Endothelial cell of umbilical vein (primary cell): ENCODE data around the gene OXCT2. TPM values are rescaled to one million over a fixed set of nuclear protein-coding genes. Genes with fewer than 3 reads are reported as not detected.
A peak's percentile ranks its signal among the peaks of the same experiment; 100 is the strongest.

ENCODE experiments used
- BruUV-seq: library from RNA; stranded (reverse); fragments of 400-500 nt; replicated peaks from 2 replicates; lab custom pipeline; 2021; lab: Mats Ljungman, UMichigan
- CTCF ChIA-PET: fragments of 300-600, 350-600 bp; sonication (Branson Sonifier 250); formaldehyde crosslinking; loops from one replicate; lab custom pipeline; 2021; ENCODE audit warnings: antibody characterized with exemption, inconsistent platforms; lab: Charles Lee
- POLR2A ChIA-PET: fragments of 300-600, 350-600 bp; sonication (Branson Sonifier 250); formaldehyde crosslinking; loops from one replicate; lab custom pipeline; 2021; ENCODE audit warnings: antibody characterized with exemption, inconsistent platforms; lab: Charles Lee
- DNase-seq: peaks from one replicate; pipeline ENCODE4 v3.0.0-alpha.2; 2011; ENCODE audit warnings: low read depth, low spot score
- FAIRE-seq: peaks from 2 replicates; lab custom pipeline; 2011; peaks lifted over from hg19 to GRCh38; lab: Jason Lieb, UNC
- H2AFZ ChIP-seq: 2 replicates; pipeline ENCODE4 v1.6.0; 2012; ENCODE audit warnings: low read depth, low read length, control low read depth, inconsistent platforms
- H3K27ac ChIP-seq: 2 replicates; pipeline ENCODE4 v1.5.1; 2011; ENCODE audit warnings: low read depth, mild to moderate bottlenecking, control low read depth, low read length, moderate library complexity; ENCODE audit not compliant: insufficient read depth
- H3K27me3 ChIP-seq, 2 experiments: 2 replicates each; pipeline versions ENCODE4 v1.6.0 to v1.6.1; 2011; ENCODE audit warnings: low read length in 2 of 2, mixed read lengths in 1 of 2; ENCODE audit not compliant: control insufficient read depth in 2 of 2, insufficient read depth in 2 of 2
- H3K36me3 ChIP-seq, 2 experiments: 2 replicates in 1 of 2; 3 replicates in 1 of 2; pipeline ENCODE4 v1.5.1; 2011; ENCODE audit warnings: low read length in 2 of 2, mild to moderate bottlenecking in 1 of 2, moderate library complexity in 1 of 2; ENCODE audit not compliant: control insufficient read depth in 2 of 2, insufficient read depth in 2 of 2; ENCODE audit errors: extremely low read depth in 1 of 2
- H3K4me1 ChIP-seq: 3 replicates; pipeline ENCODE4 v1.5.1; 2011; ENCODE audit warnings: mild to moderate bottlenecking, low read length; ENCODE audit not compliant: control insufficient read depth, insufficient read depth; ENCODE audit errors: extremely low read depth
- H3K4me2 ChIP-seq: 2 replicates; pipeline ENCODE4 v1.6.1; 2011; ENCODE audit warnings: low read length, control low read depth, mixed read lengths; ENCODE audit not compliant: insufficient read depth
- H3K4me3 ChIP-seq, 3 experiments: fragments of 200-600 bp in 1 of 3; sonication (generic), shearing (Covaris generic) in 1 of 3; replicated peaks in 1 of 3; 2 replicates each; pipeline ENCODE4 v1.5.1; 2011 to 2016; ENCODE audit warnings: control low read depth in 3 of 3, low read length in 3 of 3, mild to moderate bottlenecking in 2 of 3, inconsistent platforms in 1 of 3, low read depth in 1 of 3, moderate library complexity in 1 of 3; ENCODE audit not compliant: insufficient read depth in 1 of 3
- H3K79me2 ChIP-seq: 2 replicates; pipeline ENCODE4 v1.6.0; 2012; ENCODE audit warnings: low read length, inconsistent platforms; ENCODE audit not compliant: control insufficient read depth, insufficient read depth
- H3K9ac ChIP-seq: replicated peaks from 2 replicates; pipeline ENCODE3; 2011; ENCODE audit warnings: low read length, control low read depth; ENCODE audit not compliant: insufficient read depth; ENCODE audit errors: extremely low read depth
- H3K9me1 ChIP-seq: replicated peaks from 3 replicates; pipeline ENCODE4 v1.6.0; 2011; ENCODE audit warnings: mild to moderate bottlenecking, low read length; ENCODE audit not compliant: control insufficient read depth, insufficient read depth; ENCODE audit errors: extremely low read depth
- H3K9me3 ChIP-seq: replicated peaks from 2 replicates; pipeline ENCODE4 v1.5.1; 2012; ENCODE audit warnings: low read length, inconsistent platforms; ENCODE audit not compliant: control insufficient read depth, insufficient read depth
- H4K20me1 ChIP-seq: replicated peaks from 2 replicates; pipeline ENCODE3; 2011; ENCODE audit warnings: mild to moderate bottlenecking, low read length; ENCODE audit not compliant: control insufficient read depth, insufficient read depth; ENCODE audit errors: extremely low read depth
- FOS ChIP-seq: IDR thresholded peaks from 2 replicates; pipeline ENCODE4 v1.6.1; 2011; ENCODE audit warnings: mild to moderate bottlenecking, low read length, moderate library complexity, borderline replicate concordance; ENCODE audit not compliant: insufficient read depth
- POLR2A ChIP-seq: IDR thresholded peaks from 2 replicates; pipeline ENCODE4 v1.6.1; 2012; ENCODE audit warnings: low read depth, mild to moderate bottlenecking, control low read depth, low read length
- POLR2AphosphoS5 ChIP-seq: IDR thresholded peaks from 2 replicates; pipeline ENCODE4 v1.6.1; 2012; ENCODE audit warnings: low read depth, mild to moderate bottlenecking, control low read depth, low read length, moderate library complexity; ENCODE audit not compliant: insufficient read depth
- dilution Hi-C: fragments of 300-500 bp; cut with MboI; formaldehyde crosslinking; loops from one replicate; pipeline ENCODE4 v1.15.0; 2019; ENCODE audit warnings: low sequenced_read_pairs; ENCODE audit not compliant: extremely low pct_ligation_motif_present
- intact Hi-C: fragments of 100-400 bp; cut with micrococcal nuclease; formaldehyde crosslinking; loops from one replicate; pipeline ENCODE4 v1.10.0; 2022
- polyA plus RNA-seq, 4 experiments: library from polyadenylated mRNA; depleted of rRNA in 3 of 4; stranded (reverse) in 3 of 4; unstranded in 1 of 4; fragments of >200 nt; gene quantifications; 2 replicates each; pipeline versions ENCODE4 v1.2.1 to v1.2.3, GENCODE V29; 2011 to 2012; ENCODE audit warnings: missing spikeins in 1 of 4
- total RNA-seq: library from RNA; stranded (reverse); gene quantifications from 2 replicates; pipeline ENCODE4 v1.2.3, GENCODE V29; 2021
- TF ChIP-seq, protein P1 (sequence below), 2 donors: IDR thresholded peaks; 1 replicate in 1 of 2; 2 replicates in 1 of 2; pipeline ENCODE4 v1.5.1; 2011; ENCODE audit warnings: low read length in 2 of 2, mild to moderate bottlenecking in 2 of 2, moderate library complexity in 2 of 2, control low read depth in 1 of 2, inconsistent platforms in 1 of 2, low read depth in 1 of 2; ENCODE audit not compliant: insufficient read depth in 1 of 2; ENCODE audit errors: extremely low read depth in 1 of 2
- TF ChIP-seq, protein P2 (sequence below): IDR thresholded peaks from 2 replicates; pipeline ENCODE4 v1.6.1; 2011; ENCODE audit not compliant: insufficient read depth, insufficient read length

OXCT2 gene
- total and polyA plus RNA-seq, 2 donors (not counting 3 experiments of a cell fraction or from before 2014, with no cell fraction given): 0.60 to 0.84 TPM

DNA sequence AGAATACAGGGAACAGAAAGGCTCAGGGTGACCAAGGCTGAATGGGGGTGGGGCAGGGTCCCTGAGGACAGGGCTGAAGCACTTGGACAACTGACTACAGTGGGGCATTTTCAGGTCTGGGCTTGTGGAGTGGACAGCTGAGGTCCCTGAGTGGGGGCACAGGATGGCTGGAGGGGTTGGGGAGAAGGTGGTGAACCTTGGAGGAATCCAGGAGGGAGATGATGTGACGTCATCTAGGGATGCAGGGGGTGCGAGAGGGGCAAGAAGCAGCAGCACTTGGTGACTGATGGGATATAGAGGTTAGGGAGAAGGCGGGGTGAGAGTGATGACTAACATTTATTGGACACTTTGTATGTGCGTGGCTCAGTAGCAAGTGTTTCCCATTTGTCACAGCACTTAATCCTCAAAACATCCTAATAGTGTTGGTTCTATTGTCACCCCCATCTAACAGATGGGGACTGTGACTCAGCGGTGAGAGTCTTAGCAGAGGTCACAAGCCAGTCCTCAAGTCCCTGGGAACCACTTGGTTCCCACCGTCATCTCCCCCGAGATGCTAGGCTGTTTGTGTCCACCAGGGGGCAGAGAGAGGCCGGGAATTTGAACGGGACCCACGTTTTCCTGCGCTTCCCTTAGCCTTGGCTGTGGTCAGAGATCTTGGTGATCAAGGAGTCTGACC, 45.4 kb upstream of the OXCT2 start:
- Histone ChIP-seq H3K4me3 (no peak overlapping the region), H3K27ac (no peak overlapping the region), H3K4me2 (no peak overlapping the region), H2AFZ (no peak overlapping the region), H3K4me1 (no peaks in the 10 kb centered on the region), H4K20me1 (no peaks in the 10 kb centered on the region), H3K9me3 (no peaks in the 10 kb centered on the region), H3K79me2 (no peaks in the 10 kb centered on the region), H3K36me3 (no peaks in the 10 kb centered on the region), H3K9ac (no peak overlapping the region), H3K27me3 (no peaks in the 10 kb centered on the region), H3K9me1 (no peaks in the 10 kb centered on the region)
- FAIRE-seq (peak; percentile 99), DNase-seq (peak; percentile 78)
- no TSS peak for BruUV-seq
- ChIA-PET CTCF (interaction anchor here (0.8 to 8.3 kb wide), 8 partner anchors 82 to 216 kb away, joined by 3 to 102 read pairs (median 6); partner anchors contain the start of gene MYCL), POLR2A (interaction anchor here (0.6 kb wide), 1 partner anchor 333 kb away, joined by 3 read pairs; no protein-coding TSS in a partner anchor)
- TF ChIP-seq FOS: no peak
- TF ChIP-seq, protein P1, sequence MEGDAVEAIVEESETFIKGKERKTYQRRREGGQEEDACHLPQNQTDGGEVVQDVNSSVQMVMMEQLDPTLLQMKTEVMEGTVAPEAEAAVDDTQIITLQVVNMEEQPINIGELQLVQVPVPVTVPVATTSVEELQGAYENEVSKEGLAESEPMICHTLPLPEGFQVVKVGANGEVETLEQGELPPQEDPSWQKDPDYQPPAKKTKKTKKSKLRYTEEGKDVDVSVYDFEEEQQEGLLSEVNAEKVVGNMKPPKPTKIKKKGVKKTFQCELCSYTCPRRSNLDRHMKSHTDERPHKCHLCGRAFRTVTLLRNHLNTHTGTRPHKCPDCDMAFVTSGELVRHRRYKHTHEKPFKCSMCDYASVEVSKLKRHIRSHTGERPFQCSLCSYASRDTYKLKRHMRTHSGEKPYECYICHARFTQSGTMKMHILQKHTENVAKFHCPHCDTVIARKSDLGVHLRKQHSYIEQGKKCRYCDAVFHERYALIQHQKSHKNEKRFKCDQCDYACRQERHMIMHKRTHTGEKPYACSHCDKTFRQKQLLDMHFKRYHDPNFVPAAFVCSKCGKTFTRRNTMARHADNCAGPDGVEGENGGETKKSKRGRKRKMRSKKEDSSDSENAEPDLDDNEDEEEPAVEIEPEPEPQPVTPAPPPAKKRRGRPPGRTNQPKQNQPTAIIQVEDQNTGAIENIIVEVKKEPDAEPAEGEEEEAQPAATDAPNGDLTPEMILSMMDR (IDR thresholded peaks at IDR 0.05; ENCODE audit: extremely low read depth in 1 of 2, insufficient read depth in 1 of 2, low read depth in 1 of 2, low read length in 2 of 2): peak; percentile 77 to 78
- dilution Hi-C loops (no loop called here), intact Hi-C loops (loop anchor here (1.0 to 5.0 kb wide), 4 partner anchors 86 to 216 kb away; no protein-coding TSS in a partner anchor)

DNA sequence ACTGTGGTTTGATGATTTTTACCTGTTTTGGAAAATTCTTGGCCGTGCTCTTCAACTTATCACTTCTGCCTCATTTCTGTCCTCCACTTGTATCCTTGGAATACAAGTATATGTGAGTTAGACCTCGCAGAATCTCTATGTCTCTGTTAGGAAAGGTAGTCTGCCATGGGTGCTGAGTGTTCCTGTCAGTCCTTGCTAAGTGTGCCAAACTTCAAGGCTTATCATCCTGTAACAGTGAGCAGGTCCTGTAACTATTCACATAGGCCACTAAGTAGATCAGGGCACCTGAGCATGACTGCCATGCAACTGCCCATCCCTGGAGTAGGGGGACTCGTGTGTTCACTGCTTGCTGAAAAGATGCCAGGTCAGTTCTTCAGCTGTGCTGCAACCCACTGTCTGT, 41.8 kb upstream of the OXCT2 start:
- no TSS peak for BruUV-seq
- intact Hi-C loops: no loop called here
- Histone ChIP-seq H3K79me2 (no peaks in the 10 kb centered on the region), H3K4me1 (no peaks in the 10 kb centered on the region), H3K4me3 (no peak overlapping the region), H3K4me2 (no peak overlapping the region), H3K36me3 (no peaks in the 10 kb centered on the region), H3K27me3 (no peaks in the 10 kb centered on the region), H3K9ac (no peak overlapping the region), H3K9me3 (no peaks in the 10 kb centered on the region), H3K27ac (no peak overlapping the region), H4K20me1 (no peaks in the 10 kb centered on the region), H3K9me1 (no peaks in the 10 kb centered on the region), H2AFZ (no peak overlapping the region)
- no peak for DNase-seq
- dilution Hi-C loops: no loop called here
- no peak for FAIRE-seq
- TF ChIP-seq, protein P2, sequence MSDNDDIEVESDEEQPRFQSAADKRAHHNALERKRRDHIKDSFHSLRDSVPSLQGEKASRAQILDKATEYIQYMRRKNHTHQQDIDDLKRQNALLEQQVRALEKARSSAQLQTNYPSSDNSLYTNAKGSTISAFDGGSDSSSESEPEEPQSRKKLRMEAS: no peak
- TF ChIP-seq, protein P1 (IDR thresholded peaks at IDR 0.05; ENCODE audit: extremely low read depth in 1 of 2, insufficient read depth in 1 of 2, low read depth in 1 of 2, low read length in 2 of 2): no peak
- no peak for TF ChIP-seq POLR2A
- TF ChIP-seq POLR2AphosphoS5: no peak
- CTCF ChIA-PET: interaction anchor here (8.3 kb wide), 1 partner anchor 90 kb away, joined by 102 read pairs; the partner anchor contains the start of gene MYCL
- POLR2A ChIA-PET: no interaction called here
